GM23248 (cell line): ENCODE data around the gene SPAG9.

Source experiments
- EZH2 ChIP-seq: fragments of 200-600 bp; sonication (generic); IDR thresholded peaks from 2 replicates; pipeline ENCODE4 v1.6.1; 2018; ENCODE audit warnings: antibody characterized with exemption, mild to moderate bottlenecking; ENCODE audit not compliant: insufficient read depth, poor library complexity, severe bottlenecking
- EZH2phosphoT487 ChIP-seq: fragments of 200-600 bp; sonication (generic); IDR thresholded peaks from 2 replicates; pipeline ENCODE4 v1.6.1; 2018; ENCODE audit warnings: antibody characterized with exemption, moderate library complexity, mild to moderate bottlenecking, low read depth; ENCODE audit not compliant: insufficient read depth

GRCh38 chr17:50963139-50963538 is 157.5 kb downstream of the SPAG9 start:
- no peak for TF ChIP-seq EZH2phosphoT487
- TF ChIP-seq EZH2: no peak
